Activated CD4-positive, alpha-beta T cell treated with anti-CD3 and anti-CD28 coated beads, Interleukin-2, Interleukin-6, amounts not matched to agents 100 ng/mL and 50 ng/mL, durations not matched to agents 16 hours and 8 hours (primary cell): ENCODE data around the gene NAT14.

ENCODE experiments used
- DNase-seq: peaks from one replicate; pipeline ENCODE4 v3.0.0-alpha.2; 2020

The NAT14 gene

DNA sequence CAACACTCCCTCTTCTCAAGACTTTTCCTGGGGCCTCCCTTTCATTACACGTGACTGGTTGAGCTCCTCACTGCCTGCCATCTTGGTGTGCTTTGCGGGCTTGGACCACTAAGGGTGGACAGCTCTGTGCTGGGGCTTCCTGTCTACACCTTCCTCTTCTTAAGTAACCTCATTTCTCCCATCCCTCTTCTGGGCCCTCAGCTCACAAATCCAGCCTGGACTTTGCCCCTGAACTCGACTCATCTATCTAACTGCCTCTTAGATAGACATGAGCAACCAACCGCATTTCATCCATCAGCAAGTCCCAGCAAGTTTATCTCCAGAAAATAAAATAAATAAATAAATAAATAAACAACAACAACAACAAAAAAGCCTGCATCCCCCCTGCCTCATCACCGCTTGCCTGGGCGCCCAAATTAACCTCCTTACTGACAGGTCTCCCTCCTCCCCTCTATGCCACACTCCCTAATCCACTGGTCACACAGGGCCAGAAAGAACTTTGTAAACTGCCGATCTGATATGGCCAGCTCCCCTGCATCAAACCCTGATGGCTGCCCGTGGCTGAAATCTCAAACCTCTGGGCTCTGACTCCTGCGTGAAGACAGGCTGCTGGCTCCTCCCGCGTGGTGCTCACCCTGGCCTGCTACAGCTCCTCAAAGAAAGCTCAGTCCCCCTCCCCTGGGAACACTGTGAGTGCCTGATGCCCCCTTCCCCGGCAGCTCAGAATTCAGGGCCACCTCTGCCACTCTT, 31.3 kb upstream of the NAT14 start:
- DNase-seq = no peak

DNA sequence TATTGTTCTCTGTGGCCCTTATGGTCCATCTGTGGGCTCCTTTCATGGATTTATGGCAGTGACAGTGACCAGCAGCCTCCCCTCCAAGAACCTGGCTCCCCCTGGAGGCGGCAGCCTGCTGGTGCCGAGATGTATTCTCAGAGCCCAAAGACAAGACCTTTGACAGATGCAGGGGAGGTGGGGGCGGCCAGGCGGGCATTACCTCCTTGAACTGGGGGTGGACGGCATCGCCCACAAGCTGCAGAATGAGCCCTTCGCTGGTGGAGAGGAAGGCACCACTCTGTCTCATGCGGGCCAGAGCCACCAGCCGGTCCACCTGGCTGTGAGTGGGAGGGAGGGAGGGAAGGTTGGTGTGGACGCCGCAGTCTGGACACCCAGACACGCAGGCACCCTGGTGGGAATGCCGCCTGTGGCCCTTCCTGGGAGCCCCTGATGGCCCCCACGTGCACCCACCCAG, 30.2 kb upstream of the NAT14 start:
- peak; percentile 61 for DNase-seq

- no peak for DNase-seq
Observed at GRCh38 chr19:55455576-55456235, 29.3 kb upstream of the NAT14 start.

DNA sequence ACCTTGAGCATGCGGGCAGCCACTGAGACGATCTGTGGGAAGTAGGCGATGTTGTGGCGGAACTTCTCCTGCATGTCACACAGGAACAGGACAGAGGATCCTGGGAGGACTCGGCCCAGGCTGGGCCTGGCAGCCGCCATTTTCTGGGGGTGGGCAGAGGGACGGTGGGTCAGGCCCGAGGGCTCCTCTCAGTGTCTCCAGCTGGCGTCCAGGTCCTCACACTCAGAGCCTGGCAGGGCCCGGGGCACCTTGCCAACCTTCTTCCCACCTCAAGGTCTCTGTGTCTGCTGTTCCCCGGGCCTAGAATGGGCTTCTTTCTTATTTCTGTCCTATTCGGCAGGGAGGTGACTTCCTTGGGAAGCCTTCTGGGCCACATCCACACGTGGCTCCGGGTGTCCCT, 28.6 kb upstream of the NAT14 start:
- no peak for DNase-seq

DNA sequence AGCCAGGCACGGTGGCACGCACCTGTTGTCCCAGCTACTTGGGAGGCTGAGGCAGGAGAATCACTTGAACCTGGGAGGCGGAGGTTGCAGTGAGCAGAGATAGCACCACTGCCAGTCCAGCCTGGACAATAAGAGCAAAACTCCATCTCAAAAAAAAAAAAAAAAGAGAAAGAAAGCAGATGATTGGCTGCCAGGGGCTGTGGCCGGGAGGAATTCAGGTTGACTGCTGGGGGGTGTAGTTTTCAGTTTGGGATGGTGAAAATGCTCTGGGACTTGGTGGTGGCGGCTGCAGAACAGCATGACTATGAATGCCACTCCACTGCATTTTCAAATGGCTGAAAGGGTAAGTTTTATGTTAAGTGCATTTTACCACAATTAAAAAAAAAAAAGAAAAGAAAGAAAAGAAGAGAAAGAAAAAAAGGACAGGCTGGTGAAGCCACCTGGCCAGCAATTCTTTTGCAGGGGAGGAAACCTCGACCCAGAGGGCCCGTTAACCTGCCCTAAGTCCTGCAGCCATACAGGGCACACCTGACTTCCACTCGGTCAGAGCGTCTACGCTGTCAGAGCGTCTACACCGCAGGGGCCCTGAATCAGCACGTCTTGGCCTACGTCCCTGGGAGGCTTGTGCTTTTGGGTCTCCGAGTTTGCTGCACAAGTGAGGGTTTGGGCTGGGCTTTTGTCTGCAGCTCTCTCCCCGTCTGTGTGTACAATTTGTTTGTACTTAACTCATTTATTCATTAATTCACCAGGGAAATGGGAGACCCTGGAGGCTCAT, 27.1 kb upstream of the NAT14 start:
- DNase-seq = no peak

- no peak for DNase-seq
Observed at GRCh38 chr19:55459551-55459949, 25.4 kb upstream of the NAT14 start.

DNA sequence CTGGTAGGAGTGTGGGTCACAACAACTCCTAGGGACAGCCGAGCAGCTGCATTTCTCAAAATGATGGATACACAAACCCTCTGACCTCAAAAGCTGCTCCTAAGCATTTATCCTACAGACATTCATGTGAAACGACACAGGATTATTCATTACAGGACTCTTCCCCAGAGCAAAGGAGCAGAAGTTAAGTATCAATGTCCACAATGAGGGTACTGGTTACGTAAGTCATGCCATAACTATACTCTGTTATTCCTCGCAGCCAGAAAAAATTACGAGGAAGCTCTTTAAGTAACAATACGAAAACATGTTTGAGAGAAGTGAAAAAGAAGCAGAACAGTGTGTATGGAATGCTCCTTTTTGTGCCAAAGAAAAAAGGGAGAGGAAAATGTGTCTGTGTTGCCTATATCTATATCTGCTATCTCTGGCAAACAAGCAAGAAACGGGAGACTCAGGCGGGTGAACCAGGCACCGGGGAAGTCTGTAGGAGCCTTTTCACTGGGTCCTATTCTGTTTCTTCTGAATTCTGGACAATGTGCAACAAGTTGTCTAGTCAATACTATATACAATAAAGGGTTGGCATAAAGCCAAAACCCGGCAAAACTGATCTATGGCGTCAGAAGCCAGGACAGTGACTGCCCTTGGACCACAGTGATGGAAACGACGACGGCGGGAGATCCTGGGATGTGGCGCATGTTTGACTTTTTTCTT, 24.9 kb upstream of the NAT14 start:
- DNase-seq = no peak

DNA sequence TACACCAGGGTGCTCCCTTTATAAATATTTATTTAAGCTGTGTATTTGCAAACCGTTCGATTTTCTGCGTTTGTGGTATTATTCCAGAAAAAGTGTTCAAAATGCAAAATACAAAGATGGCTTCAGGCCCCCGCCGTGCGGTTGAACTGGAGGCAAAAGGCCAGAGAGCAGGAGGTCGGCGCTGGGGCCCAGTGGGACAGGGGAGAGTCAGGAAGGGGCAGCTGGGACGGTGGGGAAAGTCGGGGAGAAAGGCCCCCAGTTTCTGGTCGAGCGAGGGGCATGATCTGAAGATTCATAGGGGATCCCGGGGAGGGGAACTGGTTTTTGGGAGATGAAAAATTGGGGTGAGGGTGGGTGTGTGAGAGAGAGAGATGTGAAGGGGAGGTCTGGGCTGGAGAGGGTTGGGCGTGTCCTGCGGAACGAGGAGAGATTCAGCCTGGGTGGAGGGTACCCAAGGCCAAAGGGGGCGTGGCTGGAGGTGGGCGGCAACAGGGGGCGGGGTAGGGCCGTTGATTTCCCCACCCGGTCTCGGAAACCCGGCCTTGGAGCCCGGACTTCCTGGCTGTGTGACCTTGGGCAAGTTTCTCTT, 24.2 kb upstream of the NAT14 start:
- DNase-seq = peak; percentile 70

DNA sequence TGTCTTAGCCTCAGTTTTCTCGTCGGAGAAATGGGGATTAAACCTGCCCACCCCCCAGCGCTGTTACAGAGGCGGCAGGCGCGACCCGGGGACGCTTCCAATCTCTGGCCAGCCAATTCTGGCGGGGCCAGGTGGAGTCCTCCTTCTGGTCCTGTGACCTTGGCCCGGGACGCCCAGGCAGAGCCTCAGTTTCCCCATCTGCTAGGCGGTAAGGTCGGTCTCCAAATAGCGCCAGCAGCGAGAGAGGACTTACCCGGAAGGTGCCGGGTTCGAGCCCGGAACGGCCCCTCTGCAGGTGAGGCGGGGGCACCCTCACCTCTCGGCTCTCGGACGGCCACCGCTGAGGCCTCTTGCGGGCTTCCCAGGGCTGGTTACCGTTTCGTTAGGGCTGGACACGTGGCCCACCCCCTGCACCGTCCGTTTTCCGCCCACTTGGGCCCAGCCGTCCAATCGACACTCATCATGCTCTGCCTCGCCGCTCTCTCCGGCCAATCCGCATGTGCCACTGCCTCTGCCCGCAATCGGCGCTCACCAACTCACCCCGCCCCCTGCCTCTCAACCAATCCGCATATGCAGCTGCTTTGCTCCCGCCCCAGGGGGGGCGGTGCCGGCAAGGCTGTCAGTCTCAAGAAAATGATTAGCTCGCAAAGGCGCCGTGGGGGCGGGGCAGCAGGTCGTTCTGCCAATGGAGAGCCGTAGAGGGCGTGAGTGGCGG, 23.6 kb upstream of the NAT14 start, which contains the start of gene ISOC2:
Gene ISOC2 (minus strand): TSS at position 384 of the 715 bp plus-strand sequence. CDS start 5,156 bp downstream, outside the sequence.
- peak; percentile 100 for DNase-seq

DNA sequence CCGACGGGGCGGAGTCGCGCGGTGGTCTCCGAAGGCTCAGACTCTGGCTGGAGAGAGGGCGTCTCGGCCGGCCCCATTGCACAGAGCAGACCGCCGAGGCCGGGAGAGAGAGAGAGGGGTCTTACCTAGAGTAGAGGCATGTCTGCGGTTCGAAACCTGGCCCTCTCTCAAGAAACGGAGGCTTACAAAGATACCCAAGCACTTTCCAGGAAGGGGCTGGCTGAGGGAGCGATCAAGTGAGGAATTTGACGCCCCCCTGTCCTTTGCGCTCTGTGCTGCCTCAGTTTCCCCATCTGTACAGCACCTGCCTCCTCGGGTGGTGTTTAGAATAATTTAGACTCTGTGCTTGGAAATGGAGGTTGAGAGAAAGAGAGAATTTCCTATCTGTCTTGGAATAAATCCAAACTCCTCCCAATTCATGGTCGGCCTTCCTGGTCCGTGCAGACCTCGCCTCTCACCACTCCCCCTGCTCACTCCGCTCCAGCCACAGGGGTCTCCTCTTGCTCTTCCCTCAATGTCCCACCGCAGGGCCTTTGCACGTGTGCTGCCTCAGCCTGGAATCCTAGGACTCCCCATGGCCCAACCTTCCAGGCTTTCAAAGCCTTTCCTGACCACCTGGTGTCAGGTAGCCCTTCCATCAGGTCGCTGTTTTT, 22.9 kb upstream of the NAT14 start:
- DNase-seq = no peak

- no peak for DNase-seq
Observed at GRCh38 chr19:55462722-55463121, 22.3 kb upstream of the NAT14 start.

DNA sequence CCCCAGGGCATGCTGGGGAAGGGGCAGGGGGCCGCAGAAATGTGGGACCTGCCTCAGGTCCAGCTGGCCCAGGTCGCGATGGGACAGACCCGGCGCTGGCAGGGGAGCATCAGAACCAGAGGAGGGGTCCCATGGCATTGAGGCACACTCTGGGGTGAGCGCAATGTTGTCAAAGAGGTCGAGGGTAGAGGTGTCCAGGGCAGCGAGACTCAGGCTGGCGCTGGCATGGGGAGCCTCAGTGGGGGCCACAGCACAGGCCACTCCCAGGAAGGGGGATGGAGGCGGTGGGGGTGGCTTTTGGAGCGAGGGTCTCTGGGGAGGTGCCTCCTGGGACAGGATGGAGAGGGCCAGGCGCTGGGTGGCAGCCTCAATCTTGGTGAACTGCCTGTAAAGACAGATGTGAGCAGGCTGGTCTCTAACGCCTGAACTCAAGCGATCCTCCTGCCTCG, 21.4 kb upstream of the NAT14 start:
- DNase-seq = no peak

DNA sequence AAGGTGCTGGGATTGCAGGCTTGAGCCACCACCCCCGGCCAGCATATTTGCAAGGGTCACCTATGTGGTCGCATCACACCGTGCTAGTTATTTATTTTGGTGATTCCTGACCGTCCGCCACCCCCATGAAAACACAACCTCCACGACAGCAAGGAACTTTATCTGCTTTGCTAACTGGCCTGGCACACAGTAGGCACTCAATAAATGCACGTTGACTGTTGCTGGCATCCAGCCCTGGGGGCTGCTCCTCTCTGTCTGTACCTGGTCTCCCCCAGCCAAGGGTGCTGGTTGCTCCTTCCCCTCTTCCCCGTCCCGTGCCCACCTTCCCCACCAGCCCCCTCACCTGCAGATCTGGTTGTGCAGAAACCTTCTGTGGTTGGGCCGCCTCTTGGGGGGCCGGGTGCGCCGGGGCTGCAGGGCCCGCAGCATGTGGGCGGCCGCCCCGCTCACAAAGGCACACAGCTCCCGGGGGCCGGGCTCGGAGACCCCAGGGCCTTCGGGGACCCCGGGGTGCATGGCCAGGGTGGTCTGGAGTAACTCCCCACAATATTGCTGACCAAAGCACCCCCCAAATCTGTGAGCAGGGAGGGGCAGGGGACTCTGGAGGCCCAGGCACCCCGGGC, 20.8 kb upstream of the NAT14 start:
- no peak for DNase-seq

GRCh38 chr19:55464662-55465054, 20.3 kb upstream of the NAT14 start, which contains the start of gene C19orf85:
TSS of gene C19orf85 (minus strand) at chr19:55464751. CDS start at chr19:55464554, 197 bp downstream.
- no peak for DNase-seq

DNA sequence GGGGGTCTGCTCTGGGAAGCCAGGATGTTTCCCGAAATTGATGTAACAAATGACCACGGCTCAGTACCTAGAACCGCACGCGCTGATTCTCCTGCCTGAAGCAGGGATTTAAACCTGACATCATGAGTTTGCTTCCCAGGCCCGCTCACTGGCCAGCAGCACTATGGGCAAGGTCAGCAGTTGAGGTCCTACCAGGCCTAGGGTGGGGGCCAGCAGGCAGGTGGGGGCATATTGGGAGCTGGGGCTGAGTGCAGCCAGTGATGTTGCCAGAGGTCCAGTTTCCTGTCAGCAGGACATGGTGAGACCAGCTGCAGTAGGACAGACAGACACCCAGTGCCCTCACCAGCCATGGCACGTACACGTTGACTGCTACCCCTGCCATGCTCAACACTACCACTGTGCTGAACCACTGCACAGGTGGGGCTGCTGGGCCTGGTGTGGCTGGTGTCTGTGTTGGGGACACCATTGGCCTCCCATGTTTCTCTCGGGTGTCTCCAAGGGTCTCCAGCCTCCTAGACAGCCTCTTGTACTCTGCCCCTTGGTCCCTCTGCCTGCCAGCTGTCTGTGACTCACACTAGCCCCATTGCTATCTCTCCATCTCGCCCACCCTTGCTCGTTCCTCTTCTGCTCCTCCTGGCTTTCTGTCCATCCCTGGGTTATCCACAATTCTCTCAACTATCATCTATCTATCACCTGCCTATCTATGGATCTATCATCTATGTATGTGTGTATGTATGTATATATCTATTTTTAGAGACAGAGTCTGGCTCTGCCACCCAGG, 19.3 kb upstream of the NAT14 start:
- DNase-seq = no peak

DNA sequence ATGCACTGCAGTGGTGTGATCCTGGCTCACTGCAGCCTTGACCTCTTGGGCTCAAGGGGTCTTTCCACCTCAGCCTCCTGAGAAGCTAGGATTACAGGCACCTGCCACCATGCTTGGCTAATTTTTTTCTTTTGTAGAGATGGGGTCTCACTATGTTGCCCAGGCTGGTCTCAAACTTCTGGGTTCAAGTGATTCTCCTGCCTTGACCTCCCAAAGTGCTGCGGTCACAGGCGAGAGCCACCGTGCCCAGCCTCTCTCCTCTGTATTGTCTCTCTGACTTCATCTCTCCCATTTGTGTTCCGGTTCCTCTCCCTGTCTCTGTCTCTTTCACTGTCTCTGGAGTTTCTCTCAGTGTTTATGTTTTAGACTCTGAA, 18.8 kb upstream of the NAT14 start:
- DNase-seq = no peak

GRCh38 chr19:55467236-55468053, 17.5 kb upstream of the NAT14 start:
- DNase-seq = peak; percentile 79

- DNase-seq = no peak
Observed at GRCh38 chr19:55468054-55468393, 17.0 kb upstream of the NAT14 start.

DNA sequence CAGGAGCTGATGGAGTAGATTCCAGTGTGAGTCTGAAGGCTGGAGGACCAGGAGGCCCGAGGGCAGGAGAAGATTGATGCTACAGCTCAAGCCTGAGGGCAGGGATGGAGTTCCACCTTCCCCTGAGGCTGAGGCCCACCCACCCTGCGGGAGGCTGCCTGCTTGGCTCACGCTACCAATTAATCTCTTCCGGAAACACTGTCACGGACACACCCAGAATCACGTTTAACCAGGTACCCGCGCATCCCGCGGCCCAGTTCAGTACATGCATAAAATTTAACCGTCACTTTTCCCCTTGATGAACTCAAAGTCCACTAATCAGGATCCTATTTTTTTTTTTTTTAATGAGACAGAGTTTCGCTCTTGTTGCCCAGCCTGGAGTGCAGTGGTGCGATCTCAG, 13.7 kb upstream of the NAT14 start:
- no peak for DNase-seq
